Ishikawa (cell line): ENCODE data around the gene MAP2K1.

ENCODE experiments used
- EGR1 ChIP-seq: IDR thresholded peaks from 2 replicates; pipeline ENCODE4 v1.6.1; 2012
- YY1 ChIP-seq: IDR thresholded peaks from 2 replicates; pipeline ENCODE4 v1.6.1; 2012; ENCODE audit warnings: low read depth

- TF ChIP-seq YY1 (no peak), EGR1 (no peak)
Observed at GRCh38 chr15:66411190-66411589, 24.5 kb downstream of the MAP2K1 start.
